Activated naive CD8-positive, alpha-beta T cell treated with anti-CD3 and anti-CD28 coated beads, Interleukin-2, amount 50 U/mL, for 24 hours (primary cell): ENCODE data around the gene ITGB2.
A peak's percentile ranks its signal among the peaks of the same experiment; 100 is the strongest.

Source experiments
- ATAC-seq: fragments of 150-1000 bp; cut with Tn5 transposase; one replicate; pipeline ENCODE4 v1.10.0; 2021
- DNase-seq: peaks from one replicate; pipeline ENCODE4 v3.0.0; 2021
- H3K27ac Mint-ChIP-seq: one replicate; pipeline ENCODE4 v1.8.0; 2021; ENCODE audit warnings: mild to moderate bottlenecking, mixed read lengths
- H3K27me3 Mint-ChIP-seq: one replicate; pipeline ENCODE4 v1.8.0; 2021; ENCODE audit warnings: mixed read lengths
- H3K36me3 Mint-ChIP-seq: one replicate; pipeline ENCODE4 v1.8.0; 2021; ENCODE audit warnings: low read depth, mixed read lengths
- H3K4me1 Mint-ChIP-seq: one replicate; pipeline ENCODE4 v1.8.0; 2021; ENCODE audit warnings: mixed read lengths
- H3K4me3 Mint-ChIP-seq: one replicate; pipeline ENCODE4 v1.8.0; 2021; ENCODE audit warnings: mild to moderate bottlenecking, moderate library complexity, mixed read lengths
- H3K9me3 Mint-ChIP-seq: one replicate; pipeline ENCODE4 v1.8.0; 2021; ENCODE audit warnings: mixed read lengths

The ITGB2 gene

GRCh38 chr21:44897326-44898010, 23.2 kb downstream of the ITGB2 start:
- DNase-seq = no peak
- Mint-ChIP-seq H3K9me3 (no peaks in the 10 kb centered on the region), H3K36me3 (peaks cover 31% of the 10 kb centered on the region), H3K4me3 (no peak overlapping the region), H3K4me1 (peaks cover 11% of the 10 kb centered on the region), H3K27ac (no peak overlapping the region), H3K27me3 (no peaks in the 10 kb centered on the region)
- ATAC-seq = peak; percentile 34

- no peak for DNase-seq
- H3K36me3 Mint-ChIP-seq = peaks cover 27% of the 10 kb centered on the region
- no peak overlapping the region for H3K4me3 Mint-ChIP-seq
Measured at GRCh38 chr21:44896561-44897286, 24.0 kb downstream of the ITGB2 start.

GRCh38 chr21:44895859-44896258, 24.8 kb downstream of the ITGB2 start:
- DNase-seq (no peak), ATAC-seq (no peak)
- Mint-ChIP-seq H3K36me3 (peaks cover 24% of the 10 kb centered on the region), H3K4me3 (no peak overlapping the region), H3K27ac (no peak overlapping the region), H3K27me3 (no peaks in the 10 kb centered on the region), H3K9me3 (no peaks in the 10 kb centered on the region), H3K4me1 (peaks cover 11% of the 10 kb centered on the region)

More at GRCh38 chr21:44896561-44897286, 24.0 kb downstream of the ITGB2 start:
- H3K27ac Mint-ChIP-seq = no peak overlapping the region
- H3K27me3 Mint-ChIP-seq = no peaks in the 10 kb centered on the region
- H3K9me3 Mint-ChIP-seq = no peaks in the 10 kb centered on the region
- peaks cover 11% of the 10 kb centered on the region for H3K4me1 Mint-ChIP-seq
- ATAC-seq = no peak

- H3K9me3 Mint-ChIP-seq = no peaks in the 10 kb centered on the region
- no peaks in the 10 kb centered on the region for H3K27me3 Mint-ChIP-seq
- ATAC-seq (no peak), DNase-seq (no peak)
- H3K27ac Mint-ChIP-seq = no peak overlapping the region
- peaks cover 22% of the 10 kb centered on the region for H3K36me3 Mint-ChIP-seq
- H3K4me1 Mint-ChIP-seq = peaks cover 11% of the 10 kb centered on the region
- H3K4me3 Mint-ChIP-seq = no peak overlapping the region
Measured at GRCh38 chr21:44894687-44895302, 25.9 kb downstream of the ITGB2 start.

- Mint-ChIP-seq H3K27ac (peak overlapping the region; percentile 49), H3K36me3 (peaks cover 19% of the 10 kb centered on the region), H3K4me3 (no peak overlapping the region), H3K9me3 (no peaks in the 10 kb centered on the region), H3K4me1 (peaks cover 11% of the 10 kb centered on the region), H3K27me3 (no peaks in the 10 kb centered on the region)
- no peak for ATAC-seq
- DNase-seq = no peak
Measured at GRCh38 chr21:44893948-44894656, 26.6 kb downstream of the ITGB2 start.

DNA sequence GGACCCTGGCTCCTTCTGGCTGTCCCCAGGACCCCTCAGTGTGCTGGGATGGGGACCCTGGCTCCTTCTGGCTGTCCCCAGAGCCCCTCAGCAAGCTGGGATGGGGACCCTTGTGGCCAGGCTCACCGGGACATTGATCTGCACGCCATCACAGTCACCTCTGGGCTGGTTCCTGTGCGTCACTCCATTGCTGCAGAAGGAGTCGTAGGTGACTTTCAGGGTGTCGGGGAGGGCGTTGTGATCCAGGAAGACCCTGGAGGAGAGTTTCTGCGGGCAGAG, 27.5 kb downstream of the ITGB2 start:
- no peak for DNase-seq
- H3K4me1 Mint-ChIP-seq = peaks cover 11% of the 10 kb centered on the region
- H3K36me3 Mint-ChIP-seq = peaks cover 14% of the 10 kb centered on the region
- no peak overlapping the region for H3K27ac Mint-ChIP-seq
- no peak overlapping the region for H3K4me3 Mint-ChIP-seq
- no peaks in the 10 kb centered on the region for H3K9me3 Mint-ChIP-seq
- H3K27me3 Mint-ChIP-seq = no peaks in the 10 kb centered on the region
- no peak for ATAC-seq

DNA sequence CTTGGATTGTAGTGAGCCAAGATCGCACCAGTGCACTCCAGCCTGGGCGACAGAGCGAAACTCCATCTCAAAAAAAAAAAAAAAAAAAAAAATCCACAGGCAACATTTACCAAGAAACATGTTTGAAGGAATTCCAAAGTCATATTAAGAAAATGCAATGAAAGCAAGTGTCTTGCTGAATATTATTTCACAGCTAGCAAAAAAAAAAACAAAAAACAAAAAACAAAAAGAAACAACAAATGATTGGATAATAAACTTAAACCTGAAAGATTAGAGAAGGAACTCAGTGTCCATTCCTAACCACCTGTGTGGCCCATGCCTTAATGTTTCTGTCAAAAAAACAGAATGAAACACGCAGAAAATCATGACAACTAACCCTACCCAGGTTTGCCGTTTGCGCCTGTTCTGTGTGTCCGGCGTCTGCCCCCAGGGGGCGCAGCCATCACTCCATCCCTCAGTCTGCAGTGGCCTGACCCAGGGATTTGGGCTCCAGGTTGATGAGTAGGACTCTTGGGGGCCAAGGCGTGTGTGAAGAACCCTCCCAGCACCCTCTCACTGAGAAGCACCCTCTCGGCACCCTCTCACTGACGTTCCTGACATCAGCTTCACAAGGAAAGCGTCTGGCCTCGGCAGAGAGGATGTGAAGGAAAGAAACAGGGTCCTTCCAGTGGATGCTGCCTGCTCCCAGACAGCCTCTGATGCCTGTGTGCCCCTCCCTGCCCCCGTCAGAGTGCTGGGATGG, 28.0 kb downstream of the ITGB2 start:
- no peak overlapping the region for H3K27ac Mint-ChIP-seq
- H3K9me3 Mint-ChIP-seq = no peaks in the 10 kb centered on the region
- H3K36me3 Mint-ChIP-seq = peaks cover 14% of the 10 kb centered on the region
- peaks cover 11% of the 10 kb centered on the region for H3K4me1 Mint-ChIP-seq
- no peaks in the 10 kb centered on the region for H3K27me3 Mint-ChIP-seq
- ATAC-seq = peak; percentile 77
- H3K4me3 Mint-ChIP-seq = no peak overlapping the region
- peak; percentile 85 for DNase-seq

DNA sequence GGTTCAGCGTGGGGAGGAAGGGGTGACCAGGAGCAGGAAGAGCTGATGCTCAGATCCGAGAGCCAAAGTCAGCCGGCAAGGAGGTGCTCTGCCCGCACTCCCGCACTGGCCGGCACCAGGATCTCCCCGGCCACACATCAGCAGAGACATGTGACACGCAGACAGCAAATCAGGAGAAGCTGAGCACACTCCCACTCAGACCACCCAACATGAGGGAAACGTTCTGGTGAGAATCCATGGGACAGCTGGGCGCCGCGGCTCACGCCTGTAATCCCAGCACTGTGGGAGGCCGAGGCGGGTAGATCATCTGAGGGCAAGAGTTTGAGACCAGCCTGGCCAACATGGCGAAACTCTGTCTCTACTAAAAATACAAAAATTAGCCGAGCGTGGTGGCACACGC, 28.6 kb downstream of the ITGB2 start:
- Mint-ChIP-seq H3K4me3 (no peak overlapping the region), H3K27ac (no peak overlapping the region), H3K9me3 (no peaks in the 10 kb centered on the region), H3K4me1 (peaks cover 11% of the 10 kb centered on the region), H3K27me3 (no peaks in the 10 kb centered on the region), H3K36me3 (peaks cover 14% of the 10 kb centered on the region)
- no peak for ATAC-seq
- DNase-seq = no peak

GRCh38 chr21:44891631-44892031, 29.1 kb downstream of the ITGB2 start:
- no peak overlapping the region for H3K27ac Mint-ChIP-seq
- peaks cover 14% of the 10 kb centered on the region for H3K36me3 Mint-ChIP-seq
- H3K4me3 Mint-ChIP-seq = no peak overlapping the region
- peaks cover 11% of the 10 kb centered on the region for H3K4me1 Mint-ChIP-seq
- DNase-seq (no peak), ATAC-seq (no peak)
- no peaks in the 10 kb centered on the region for H3K9me3 Mint-ChIP-seq
- H3K27me3 Mint-ChIP-seq = no peaks in the 10 kb centered on the region

- no peak overlapping the region for H3K4me3 Mint-ChIP-seq
- ATAC-seq = no peak
- no peak overlapping the region for H3K27ac Mint-ChIP-seq
Measured at GRCh38 chr21:44890961-44891541, 29.6 kb downstream of the ITGB2 start.

DNA sequence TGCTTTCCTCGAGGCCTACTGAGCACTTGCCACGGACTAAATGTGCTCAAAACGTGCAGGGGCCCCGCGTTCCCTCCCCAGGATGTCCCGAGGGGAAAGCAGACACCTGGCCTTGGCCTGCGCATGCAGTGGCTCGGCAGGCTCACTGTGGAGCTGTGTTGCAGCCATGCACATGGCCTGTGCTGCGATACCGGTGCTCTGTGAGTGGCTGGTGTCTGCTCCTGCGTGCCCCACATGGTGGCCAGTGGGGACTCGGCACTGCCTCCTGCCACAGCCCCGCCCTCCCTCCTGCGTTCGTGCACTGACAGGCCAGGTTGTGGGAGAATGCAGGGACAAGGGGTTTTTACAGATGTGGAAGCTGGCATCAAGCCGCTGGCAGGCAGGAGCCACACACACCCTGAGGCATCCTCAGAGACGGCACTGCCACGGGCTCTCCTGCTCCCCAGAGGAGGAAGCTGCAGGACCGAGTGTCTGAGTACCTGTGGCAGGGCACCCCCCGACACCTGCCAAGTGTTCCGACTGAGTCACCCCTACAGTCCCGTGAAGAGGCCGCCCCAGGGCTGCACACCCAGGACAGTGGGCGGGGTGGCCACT, 30.3 kb downstream of the ITGB2 start:
- no peaks in the 10 kb centered on the region for H3K27me3 Mint-ChIP-seq
- peaks cover 15% of the 10 kb centered on the region for H3K36me3 Mint-ChIP-seq
- H3K4me3 Mint-ChIP-seq = no peak overlapping the region
- H3K27ac Mint-ChIP-seq = no peak overlapping the region
- ATAC-seq (no peak), DNase-seq (no peak)
- H3K9me3 Mint-ChIP-seq = no peaks in the 10 kb centered on the region
- H3K4me1 Mint-ChIP-seq = peaks cover 10% of the 10 kb centered on the region

More at GRCh38 chr21:44890961-44891541, 29.6 kb downstream of the ITGB2 start:
- no peaks in the 10 kb centered on the region for H3K9me3 Mint-ChIP-seq
- peaks cover 15% of the 10 kb centered on the region for H3K36me3 Mint-ChIP-seq
- no peak for DNase-seq
- peaks cover 10% of the 10 kb centered on the region for H3K4me1 Mint-ChIP-seq
- H3K27me3 Mint-ChIP-seq = no peaks in the 10 kb centered on the region

DNA sequence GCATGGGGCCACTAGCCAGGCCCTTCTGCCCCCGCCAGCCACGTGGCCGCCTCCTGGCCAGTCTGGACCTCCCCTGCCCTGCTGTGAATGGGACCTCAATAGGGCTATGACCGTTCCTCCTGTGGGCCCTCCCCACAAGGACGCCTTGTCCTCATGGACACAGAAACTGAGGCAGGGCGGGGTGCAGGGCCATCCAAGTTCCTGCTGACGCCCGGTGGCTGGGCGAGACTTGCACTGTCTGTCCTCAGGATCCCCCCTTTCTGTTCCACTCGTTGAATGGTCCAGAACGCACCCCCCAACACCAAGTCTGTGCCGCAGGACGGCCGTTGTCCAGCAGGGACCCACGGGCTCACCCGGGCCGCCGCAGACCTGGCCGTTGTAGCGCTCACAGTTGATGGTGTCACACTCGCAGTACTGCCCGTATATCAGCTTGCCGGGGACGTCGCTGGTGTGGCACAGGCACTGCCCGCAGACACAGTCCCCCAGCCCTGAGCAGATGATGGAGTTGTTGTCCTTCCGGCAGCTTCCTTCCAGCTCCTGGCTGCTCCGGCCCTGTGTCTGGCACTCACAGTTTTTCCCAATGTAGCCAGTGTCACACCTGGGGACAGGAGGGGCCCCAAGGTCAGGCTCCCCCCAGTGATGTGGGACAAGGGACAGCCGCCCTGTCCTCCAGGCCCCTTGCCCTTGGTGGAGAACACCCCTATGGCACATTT, 30.9 kb downstream of the ITGB2 start:
- Mint-ChIP-seq H3K4me1 (peaks cover 10% of the 10 kb centered on the region), H3K27me3 (no peaks in the 10 kb centered on the region), H3K27ac (no peak overlapping the region), H3K4me3 (no peak overlapping the region), H3K36me3 (peaks cover 15% of the 10 kb centered on the region), H3K9me3 (no peaks in the 10 kb centered on the region)
- ATAC-seq (no peak), DNase-seq (no peak)
